ENCODE measurements around the gene SNAP47. TPM values are rescaled to one million over a fixed set of nuclear protein-coding genes. Genes with fewer than 3 reads are reported as not detected.

The SNAP47 gene
- total RNA-seq, 1 donor from 2014 or later = 45.9 TPM

GRCh38 chr1:227748496-227749182, 13.4 kb downstream of the SNAP47 start:
- peaks cover 62% of the 10 kb centered on the region for H3K4me1 ChIP-seq
- H3K27me3 ChIP-seq (ENCODE audit: low read depth) = no peaks in the 10 kb centered on the region
- H3K27ac ChIP-seq (replicated peaks) = peak overlapping the region; percentile 70
- H3K9me3 ChIP-seq (replicated peaks) = no peaks in the 10 kb centered on the region
- intact Hi-C loops (cut with micrococcal nuclease) = no loop called here
- H3K36me3 ChIP-seq = peaks cover 16% of the 10 kb centered on the region
- TF ChIP-seq CTCF (IDR thresholded peaks at IDR 0.05; ENCODE audit: borderline replicate concordance) = no peak
- peak; percentile 20 for DNase-seq
- H3K4me3 ChIP-seq = no peak overlapping the region

- no peaks in the 10 kb centered on the region for H3K27me3 ChIP-seq (ENCODE audit: low read depth)
Observed at GRCh38 chr1:227749225-227749624, 14.0 kb downstream of the SNAP47 start.

DNA sequence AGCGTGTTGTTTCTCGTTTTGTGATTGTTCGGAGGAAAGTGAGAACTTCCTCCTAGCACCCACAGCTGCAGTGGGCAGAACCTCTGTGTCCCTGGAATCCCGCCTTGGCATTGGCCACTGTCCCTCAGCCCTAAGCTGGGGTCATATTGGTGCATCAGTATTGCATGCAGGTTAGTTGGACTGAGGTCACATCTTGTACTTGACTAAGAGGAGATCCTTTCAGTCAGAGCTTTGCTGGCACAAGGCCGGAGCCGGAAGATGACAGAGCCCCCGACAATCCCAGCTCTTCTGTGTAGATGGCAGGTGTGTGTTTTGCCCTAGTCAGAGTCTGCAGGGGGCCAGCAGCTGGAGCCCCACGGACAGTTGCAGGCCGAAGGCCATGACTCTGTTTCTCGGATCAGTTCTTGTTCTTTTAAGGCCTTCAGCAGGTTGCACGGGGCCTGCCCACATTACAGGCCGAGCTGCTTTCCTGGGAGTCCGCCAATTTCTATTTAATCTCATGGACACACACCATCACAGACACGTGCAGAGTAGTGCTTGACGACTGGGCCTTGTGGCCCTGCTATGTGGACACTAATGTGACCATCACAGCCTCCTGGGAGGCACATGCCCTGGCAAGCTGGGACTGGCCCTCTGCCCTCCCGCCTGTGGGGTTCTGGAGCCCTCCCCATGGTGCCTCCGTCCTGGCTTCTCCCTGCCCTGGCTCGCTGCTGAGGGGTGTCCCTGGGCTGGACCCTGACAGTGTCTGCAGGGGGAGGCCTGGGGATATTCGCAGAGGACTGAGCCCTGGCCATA, 14.9 kb downstream of the SNAP47 start:
- intact Hi-C loops (cut with micrococcal nuclease) = no loop called here
- peaks cover 77% of the 10 kb centered on the region for H3K4me1 ChIP-seq
- DNase-seq = no peak

More at GRCh38 chr1:227749225-227749624, 14.0 kb downstream of the SNAP47 start:
- Histone ChIP-seq H3K27ac (replicated peaks) (peak overlapping the region; percentile 70), H3K4me3 (no peak overlapping the region), H3K36me3 (peaks cover 16% of the 10 kb centered on the region), H3K4me1 (peaks cover 68% of the 10 kb centered on the region), H3K9me3 (replicated peaks) (no peaks in the 10 kb centered on the region)
- TF ChIP-seq CTCF (IDR thresholded peaks at IDR 0.05; ENCODE audit: borderline replicate concordance) = no peak
- DNase-seq = no peak
- intact Hi-C loops (cut with micrococcal nuclease) = no loop called here

DNA sequence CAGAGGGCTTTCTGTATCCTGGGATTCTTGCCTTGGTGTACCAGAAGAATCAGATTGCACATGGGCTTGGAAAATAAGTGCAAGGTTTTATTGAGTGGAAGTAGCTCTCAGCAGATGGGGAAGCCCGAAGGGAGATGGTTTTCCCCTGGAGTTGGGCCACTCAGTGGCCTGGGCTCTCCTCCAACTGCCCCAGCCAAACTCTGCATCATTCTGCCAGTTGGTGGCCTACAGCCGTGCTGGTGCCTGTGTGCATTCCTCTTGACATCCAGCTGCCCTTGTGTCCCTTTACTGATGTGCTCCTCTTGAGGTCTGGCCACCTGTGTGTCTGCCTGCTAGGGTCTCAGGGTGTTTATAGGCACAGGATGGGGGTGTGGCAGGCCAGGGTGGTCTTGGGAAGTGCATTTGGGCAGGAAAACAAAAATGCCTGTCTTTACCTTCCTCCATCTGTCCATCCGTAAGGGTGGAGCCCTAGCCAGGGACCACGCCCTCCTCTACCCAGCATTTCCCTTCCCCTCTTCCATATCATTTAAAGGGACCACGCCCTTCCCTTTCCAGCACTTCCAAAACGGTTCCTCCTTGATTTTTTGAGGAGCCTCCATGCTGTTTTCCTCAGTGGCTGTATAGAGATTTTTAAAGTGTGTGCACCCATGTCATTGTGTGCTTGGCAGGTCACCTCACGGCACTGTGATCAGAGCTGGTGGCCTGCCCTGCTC, 18.9 kb downstream of the SNAP47 start:
- TF ChIP-seq CTCF (IDR thresholded peaks at IDR 0.05; ENCODE audit: borderline replicate concordance) = no peak
- Histone ChIP-seq H3K9me3 (replicated peaks) (no peaks in the 10 kb centered on the region), H3K4me3 (no peak overlapping the region), H3K36me3 (peaks cover 10% of the 10 kb centered on the region), H3K4me1 (peaks cover 84% of the 10 kb centered on the region), H3K27ac (replicated peaks) (peak overlapping the region; percentile 77), H3K27me3 (ENCODE audit: low read depth) (no peaks in the 10 kb centered on the region)
- intact Hi-C loops (cut with micrococcal nuclease) = no loop called here
- peak; percentile 71 for DNase-seq

More for the DNA sequence above, 14.9 kb downstream of the SNAP47 start:
- H3K36me3 ChIP-seq = peaks cover 16% of the 10 kb centered on the region
- no peak for TF ChIP-seq CTCF (IDR thresholded peaks at IDR 0.05; ENCODE audit: borderline replicate concordance)
- H3K9me3 ChIP-seq (replicated peaks) = no peaks in the 10 kb centered on the region
- H3K4me3 ChIP-seq = no peak overlapping the region
- H3K27ac ChIP-seq (replicated peaks) = peak overlapping the region; percentile 70
- H3K27me3 ChIP-seq (ENCODE audit: low read depth) = no peaks in the 10 kb centered on the region

DNA sequence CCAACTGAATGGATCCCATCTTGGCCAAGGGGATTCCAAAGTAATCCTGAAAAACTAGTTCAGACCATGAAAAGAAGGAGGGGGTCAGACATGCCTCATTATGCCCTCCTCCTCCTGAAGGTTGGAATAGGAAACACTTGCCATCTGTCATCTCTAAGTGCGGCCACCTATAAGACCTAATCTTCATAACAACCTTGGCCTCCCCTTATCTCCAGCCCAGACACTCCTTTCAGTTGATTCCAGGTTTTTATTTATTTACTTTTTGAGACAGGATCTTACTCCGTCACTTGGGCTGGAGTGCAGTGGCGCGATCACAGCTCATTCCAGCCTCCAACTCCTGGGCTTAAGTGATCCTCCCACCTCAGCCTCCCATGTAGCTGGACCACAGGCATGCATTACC, 19.7 kb downstream of the SNAP47 start:
- intact Hi-C loops (cut with micrococcal nuclease) = no loop called here
- H3K9me3 ChIP-seq (replicated peaks) = no peaks in the 10 kb centered on the region
- H3K27ac ChIP-seq (replicated peaks) = peak overlapping the region; percentile 77
- no peak for TF ChIP-seq CTCF (IDR thresholded peaks at IDR 0.05; ENCODE audit: borderline replicate concordance)
- no peak for DNase-seq
- no peak overlapping the region for H3K4me3 ChIP-seq
- no peaks in the 10 kb centered on the region for H3K27me3 ChIP-seq (ENCODE audit: low read depth)
- H3K36me3 ChIP-seq = peaks cover 18% of the 10 kb centered on the region
- peaks cover 83% of the 10 kb centered on the region for H3K4me1 ChIP-seq

Measured in left ventricle myocardium inferior (tissue), 1 donor.